Measurements from ENCODE around the gene METRN.

Gene METRN

GRCh38 chr16:680967-681745, 33.8 kb upstream of the METRN start:
- TF ChIP-seq OSR1 (CRISPR knock-in tag; IDR thresholded peaks at IDR 0.05) (no peak), ZFP30 (CRISPR knock-in tag; IDR thresholded peaks at IDR 0.05) (no peak), CSRNP3 (CRISPR knock-in tag; IDR thresholded peaks at IDR 0.05) (no peak), CSDC2 (CRISPR knock-in tag; IDR thresholded peaks at IDR 0.05) (no peak), ZNF8 (CRISPR knock-in tag; IDR thresholded peaks at IDR 0.05) (no peak), PPARA (CRISPR knock-in tag; IDR thresholded peaks at IDR 0.05; ENCODE audit: borderline replicate concordance) (no peak), ZFP3 (CRISPR knock-in tag; IDR thresholded peaks at IDR 0.05) (no peak), RARB (CRISPR knock-in tag; IDR thresholded peaks at IDR 0.05) (no peak), TCF4 (CRISPR knock-in tag; IDR thresholded peaks at IDR 0.05; ENCODE audit: borderline replicate concordance) (no peak), GLIS3 (CRISPR knock-in tag; IDR thresholded peaks at IDR 0.05) (no peak)
- ATAC-seq, result no peak

GRCh38 chr16:681746-682427, 33.0 kb upstream of the METRN start:
- TF ChIP-seq POU6F1 (CRISPR knock-in tag; IDR thresholded peaks at IDR 0.05; ENCODE audit: borderline replicate concordance, low read depth) (no peak), ZFP3 (CRISPR knock-in tag; IDR thresholded peaks at IDR 0.05) (no peak), ESRRG (CRISPR knock-in tag; IDR thresholded peaks at IDR 0.05) (no peak), CSDC2 (CRISPR knock-in tag; IDR thresholded peaks at IDR 0.05) (no peak), ZNF70 (CRISPR knock-in tag; IDR thresholded peaks at IDR 0.05) (no peak), RARB (CRISPR knock-in tag; IDR thresholded peaks at IDR 0.05) (no peak)

GRCh38 chr16:682493-683395, 32.2 kb upstream of the METRN start:
- ATAC-seq, result no peak
- TF ChIP-seq ESRRG (CRISPR knock-in tag; IDR thresholded peaks at IDR 0.05), result no peak
- TF ChIP-seq PATZ1 (CRISPR knock-in tag; IDR thresholded peaks at IDR 0.05; ENCODE audit: borderline replicate concordance), result no peak

More at GRCh38 chr16:681746-682427, 33.0 kb upstream of the METRN start:
- no peak for ATAC-seq

GRCh38 chr16:683396-684070, 31.4 kb upstream of the METRN start:
- TF ChIP-seq BACH2 (CRISPR knock-in tag; IDR thresholded peaks at IDR 0.05; ENCODE audit: borderline replicate concordance) (no peak), ZNF70 (CRISPR knock-in tag; IDR thresholded peaks at IDR 0.05) (no peak), TOX (CRISPR knock-in tag; IDR thresholded peaks at IDR 0.05; ENCODE audit: borderline replicate concordance) (no peak), ZFP3 (CRISPR knock-in tag; IDR thresholded peaks at IDR 0.05) (no peak), GLIS3 (CRISPR knock-in tag; IDR thresholded peaks at IDR 0.05) (no peak), ZNF8 (CRISPR knock-in tag; IDR thresholded peaks at IDR 0.05) (no peak), CSRNP3 (CRISPR knock-in tag; IDR thresholded peaks at IDR 0.05) (no peak), ZFP30 (CRISPR knock-in tag; IDR thresholded peaks at IDR 0.05) (no peak)
- ATAC-seq, result no peak
